HG03469 (cell line): ENCODE results near the gene KIAA0930.
A peak's percentile ranks its signal among the peaks of the same experiment; 100 is the strongest.

Source experiments
- ATAC-seq: cut with Tn5 transposase; IDR thresholded peaks from one replicate; pipeline ENCODE4 v1.9.1; 2021; ENCODE audit warnings: mild to moderate bottlenecking, moderate library complexity, moderate number of reproducible peaks; ENCODE audit not compliant: unreplicated experiment

The KIAA0930 gene

DNA sequence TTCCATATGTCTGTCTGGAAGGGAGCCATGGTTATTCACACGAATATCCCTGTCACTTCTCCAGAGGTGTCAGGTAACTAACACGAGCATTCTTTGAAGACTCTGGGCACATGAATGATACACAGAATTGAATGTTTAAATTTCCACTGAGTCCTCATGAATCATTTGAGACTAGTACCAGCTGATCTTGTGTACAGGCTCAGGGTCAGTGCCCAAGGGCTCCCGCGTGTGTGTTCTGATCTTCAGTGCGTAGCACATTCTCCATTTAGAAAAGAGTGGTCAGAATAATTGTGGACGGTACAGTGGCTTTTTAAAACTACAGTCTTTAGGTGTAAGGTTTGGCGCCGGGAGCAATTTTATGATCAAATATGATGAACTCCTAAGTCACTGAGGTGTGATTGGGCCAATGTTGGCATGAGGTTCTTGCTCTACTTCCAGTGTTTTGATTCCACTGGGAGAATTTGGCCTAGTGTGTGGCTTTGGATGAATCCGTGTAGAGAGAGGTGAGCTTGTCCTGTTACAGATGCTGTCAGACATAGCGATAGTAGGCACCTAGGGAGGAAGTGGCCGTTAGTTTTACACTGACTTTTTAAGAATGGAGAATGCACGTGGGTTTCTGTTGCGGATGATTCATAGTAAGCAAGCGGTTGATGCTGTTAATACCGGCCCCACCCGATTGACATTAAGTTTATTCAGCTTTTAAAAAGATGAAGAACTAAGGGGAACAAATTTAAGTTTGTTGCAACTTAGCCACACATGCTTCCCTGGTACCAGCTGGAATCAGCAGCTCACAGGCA lies 54.8 kb downstream of the KIAA0930 start:
- no peak for ATAC-seq

DNA sequence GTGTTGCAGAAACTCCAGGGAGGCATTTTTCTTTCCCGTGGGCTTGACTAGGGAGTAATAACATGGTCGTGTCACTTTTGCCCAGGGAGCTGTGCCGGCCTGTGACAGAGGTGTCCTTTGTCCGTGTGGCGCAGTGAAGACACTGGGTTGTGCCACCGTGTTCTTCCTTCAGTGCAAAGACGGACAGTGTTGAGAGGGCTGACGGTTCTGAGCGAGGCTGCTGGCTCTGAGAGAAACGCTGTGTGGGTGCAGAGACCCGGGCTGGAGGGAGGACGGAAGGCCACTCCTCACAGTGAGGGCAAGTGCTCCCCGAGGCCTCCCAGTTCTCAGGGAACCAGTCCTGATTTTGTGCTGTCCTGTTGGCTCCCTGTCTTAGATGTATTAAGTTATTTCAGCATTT lies 56.7 kb downstream of the KIAA0930 start:
- ATAC-seq = no peak

DNA sequence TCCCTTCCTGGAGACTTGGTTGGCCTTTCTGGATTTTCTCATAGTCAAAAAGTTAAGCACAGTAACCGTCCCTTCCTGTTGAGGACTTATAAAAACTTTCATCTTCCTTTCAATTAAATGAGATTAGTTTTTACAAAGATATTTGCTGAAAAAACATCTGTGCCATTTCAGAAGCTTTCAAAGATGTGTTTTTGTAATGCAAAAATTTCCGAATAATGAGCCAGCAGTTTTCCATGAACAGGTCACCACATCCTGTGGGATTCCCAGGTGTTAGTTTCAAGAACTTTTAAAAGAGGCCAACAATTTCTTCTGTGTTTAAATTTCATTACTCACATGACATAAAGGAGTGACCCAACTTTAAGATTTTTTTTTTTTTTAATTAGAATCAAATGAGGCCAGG lies 58.9 kb downstream of the KIAA0930 start:
- ATAC-seq = no peak

DNA sequence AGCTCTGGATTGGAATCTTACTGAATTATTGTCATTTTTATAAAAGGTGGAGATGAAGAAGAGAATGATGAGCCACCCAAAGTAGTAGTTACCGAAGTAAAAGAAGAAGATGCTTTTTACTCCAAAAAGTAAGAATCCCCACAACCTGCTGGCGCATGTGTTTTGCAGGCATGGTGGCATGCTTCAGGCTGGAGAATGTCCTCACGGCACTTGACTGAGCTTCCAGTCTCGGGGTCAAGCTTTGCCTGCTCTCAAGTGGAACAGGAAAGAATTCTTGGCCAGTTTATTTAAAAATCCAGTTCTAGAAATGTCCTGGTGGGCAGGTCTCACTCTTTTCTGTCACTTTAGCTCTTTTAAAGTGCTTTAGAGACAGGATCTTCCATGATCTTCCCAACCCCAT lies 59.5 kb downstream of the KIAA0930 start:
- ATAC-seq = no peak

DNA sequence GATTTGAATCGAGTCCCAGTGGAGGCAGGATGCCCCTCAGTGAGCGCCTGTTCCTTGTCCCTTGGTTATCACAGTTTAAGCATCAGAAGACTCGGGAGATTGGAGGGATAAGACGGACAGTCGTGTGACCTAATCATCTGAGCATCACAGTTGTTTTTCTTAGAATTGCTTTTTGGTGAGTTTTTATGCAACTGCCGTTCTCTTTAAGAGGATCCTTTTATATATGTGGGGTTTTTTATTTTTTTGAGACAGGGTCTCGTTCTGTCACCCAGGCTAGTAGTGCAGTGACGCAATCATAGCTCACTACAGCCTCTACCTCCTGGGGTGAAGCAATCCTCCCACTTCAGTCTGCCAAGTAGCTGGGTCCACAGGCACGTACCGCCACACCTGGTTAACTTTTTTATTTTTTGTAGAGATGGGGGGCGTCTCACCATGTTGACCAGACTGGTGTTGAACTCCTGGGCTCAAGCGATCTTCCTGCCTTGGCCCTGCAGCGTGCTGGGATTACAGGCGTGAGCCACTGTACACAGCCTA lies 60.5 kb downstream of the KIAA0930 start:
- no peak for ATAC-seq

DNA sequence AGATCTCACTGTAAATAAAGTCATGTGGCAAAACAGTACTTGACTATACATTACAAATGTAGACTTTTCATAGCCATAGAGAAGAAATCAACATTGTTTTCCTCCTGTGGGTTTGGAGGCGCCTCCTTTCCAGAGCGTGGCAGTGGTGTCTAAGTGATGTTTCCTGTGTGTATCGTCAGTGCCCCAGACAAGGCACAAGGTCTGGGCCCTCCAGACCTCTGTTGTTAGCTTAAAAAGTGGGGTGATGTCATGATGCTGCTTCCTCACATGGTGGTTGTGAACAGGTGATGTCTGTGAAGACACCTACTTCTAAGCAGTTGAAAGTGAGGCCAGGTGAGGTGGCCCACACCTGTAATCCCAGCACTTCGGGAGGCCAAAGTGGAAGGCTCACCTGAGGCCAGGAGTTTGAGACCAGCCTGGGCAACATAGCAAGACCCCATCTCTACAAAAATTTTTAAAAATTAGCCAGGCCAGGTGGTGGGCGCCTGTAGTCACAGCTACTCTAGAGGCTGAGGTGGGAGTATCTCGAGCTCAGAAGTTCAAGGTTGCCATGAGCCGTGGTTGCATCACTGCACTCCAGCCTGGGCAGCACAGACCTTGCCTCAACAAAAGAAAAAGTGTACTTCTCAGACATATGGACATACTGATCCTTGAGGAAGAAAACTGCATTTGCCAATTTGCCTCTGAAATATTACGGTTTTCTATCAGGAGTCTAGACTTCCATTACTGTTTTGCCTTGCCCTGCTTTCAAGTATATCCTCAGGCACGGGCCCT lies 61.2 kb downstream of the KIAA0930 start:
- no peak for ATAC-seq

DNA sequence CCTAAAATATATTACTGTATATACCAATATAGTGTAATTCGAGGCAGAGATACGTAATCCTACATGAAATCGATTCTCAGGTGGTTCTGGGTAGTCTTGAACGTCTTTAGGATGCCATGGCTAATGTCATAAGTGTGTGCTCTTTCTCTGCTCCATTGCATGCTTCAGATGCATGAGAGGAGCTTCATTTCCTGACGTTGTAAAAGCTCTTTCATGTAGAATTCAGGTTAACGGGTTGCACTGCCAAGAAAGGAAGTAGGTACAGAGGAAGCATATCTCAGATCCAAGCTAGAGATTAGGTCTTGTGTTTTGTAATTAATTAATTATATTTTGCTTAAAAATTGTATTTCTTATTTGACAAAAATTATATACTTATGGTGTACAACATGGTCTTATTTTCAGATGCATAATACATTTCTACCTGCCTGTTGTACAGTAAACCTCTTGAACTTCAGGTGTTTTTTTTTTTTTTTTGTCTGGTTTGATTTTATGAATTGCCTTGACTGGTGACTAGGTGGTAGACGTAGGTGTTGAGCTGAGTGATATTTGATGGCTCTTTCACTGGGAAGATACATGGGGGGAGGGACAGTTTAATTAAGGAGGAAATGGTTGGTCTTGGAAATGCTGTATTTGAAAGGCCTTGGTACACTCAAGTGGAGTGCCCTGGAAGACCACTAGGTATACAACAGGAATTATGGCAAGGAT lies 67.7 kb downstream of the KIAA0930 start:
- no peak for ATAC-seq

DNA sequence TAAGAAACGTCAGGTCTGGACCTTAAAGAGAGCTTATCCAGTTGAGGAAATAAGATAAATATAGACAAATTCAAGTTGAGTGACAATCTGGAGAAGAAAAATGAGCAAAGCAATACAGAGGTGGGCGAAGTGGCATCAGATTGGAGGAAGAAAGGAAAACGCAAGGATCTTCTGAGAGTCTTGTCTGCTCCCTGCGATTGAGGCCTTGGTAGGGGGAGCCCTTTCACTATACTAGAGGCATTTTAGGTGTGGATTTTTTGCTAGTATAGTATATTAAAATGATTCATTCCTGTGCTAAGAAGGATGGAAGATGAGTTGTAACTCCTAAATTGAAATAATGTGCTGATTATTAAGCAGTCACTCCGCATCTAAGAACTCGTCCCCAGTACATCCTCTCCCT lies 68.9 kb downstream of the KIAA0930 start:
- ATAC-seq = no peak

DNA sequence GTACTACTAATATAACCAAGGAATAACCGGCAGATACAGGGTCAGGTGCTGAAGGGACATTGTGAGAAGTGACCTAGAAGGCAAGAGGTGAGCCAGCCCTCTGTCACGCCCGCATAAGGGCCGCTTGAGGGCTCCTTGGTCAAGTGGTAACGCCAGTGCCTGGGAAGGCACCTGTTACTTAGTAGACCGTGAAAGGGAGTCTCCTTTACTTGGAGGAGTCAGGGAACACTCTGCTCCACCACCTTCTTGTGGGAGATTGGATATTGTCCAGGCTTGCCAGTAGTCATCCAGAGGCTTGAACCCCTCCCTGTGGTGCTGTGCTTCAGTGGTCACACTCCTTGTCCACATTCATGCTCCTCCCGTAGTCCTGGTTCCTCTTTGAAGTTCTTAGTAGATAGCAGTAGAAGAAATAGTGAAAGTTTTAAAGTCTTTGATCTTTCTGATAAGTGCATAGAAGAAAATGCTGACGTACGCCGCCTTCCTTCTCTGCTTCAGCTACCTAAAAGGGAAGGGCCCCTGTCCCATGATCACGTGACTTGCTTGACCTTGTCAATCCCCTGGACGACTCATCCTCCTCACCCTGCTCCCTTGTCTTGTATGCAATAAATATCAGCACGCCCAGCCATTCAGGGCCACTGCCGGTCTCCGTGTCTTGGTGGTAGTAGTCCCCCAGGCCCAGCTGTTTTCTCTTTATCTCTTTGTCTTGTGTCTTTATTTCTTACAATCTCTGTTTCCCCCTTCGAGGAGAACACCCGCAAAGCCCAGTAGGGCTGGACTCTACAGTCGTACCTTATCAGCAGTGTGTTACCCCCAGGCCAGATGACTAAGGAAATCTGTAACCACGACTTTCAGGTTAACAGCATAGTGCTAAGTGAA lies 70.9 kb downstream of the KIAA0930 start:
- ATAC-seq = no peak

DNA sequence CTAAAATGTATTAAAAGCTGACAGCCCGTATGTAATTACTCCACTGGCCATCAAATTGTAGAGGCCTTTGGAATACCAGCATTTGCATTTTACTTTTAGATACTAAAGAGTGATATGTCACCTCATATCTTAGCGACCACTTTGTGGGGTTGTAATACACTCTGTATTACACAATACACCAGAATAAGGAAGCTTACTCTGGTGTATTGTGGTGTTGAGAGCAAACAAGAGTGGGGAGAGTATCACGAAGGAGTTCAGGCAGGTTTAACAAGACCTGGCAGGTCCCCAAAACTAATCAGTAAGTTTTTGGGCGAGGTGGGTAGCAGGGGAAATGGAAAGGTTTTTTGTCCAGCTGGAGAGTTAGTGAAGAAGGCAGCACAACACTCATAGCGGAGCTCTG lies 73.8 kb downstream of the KIAA0930 start:
- no peak for ATAC-seq

DNA sequence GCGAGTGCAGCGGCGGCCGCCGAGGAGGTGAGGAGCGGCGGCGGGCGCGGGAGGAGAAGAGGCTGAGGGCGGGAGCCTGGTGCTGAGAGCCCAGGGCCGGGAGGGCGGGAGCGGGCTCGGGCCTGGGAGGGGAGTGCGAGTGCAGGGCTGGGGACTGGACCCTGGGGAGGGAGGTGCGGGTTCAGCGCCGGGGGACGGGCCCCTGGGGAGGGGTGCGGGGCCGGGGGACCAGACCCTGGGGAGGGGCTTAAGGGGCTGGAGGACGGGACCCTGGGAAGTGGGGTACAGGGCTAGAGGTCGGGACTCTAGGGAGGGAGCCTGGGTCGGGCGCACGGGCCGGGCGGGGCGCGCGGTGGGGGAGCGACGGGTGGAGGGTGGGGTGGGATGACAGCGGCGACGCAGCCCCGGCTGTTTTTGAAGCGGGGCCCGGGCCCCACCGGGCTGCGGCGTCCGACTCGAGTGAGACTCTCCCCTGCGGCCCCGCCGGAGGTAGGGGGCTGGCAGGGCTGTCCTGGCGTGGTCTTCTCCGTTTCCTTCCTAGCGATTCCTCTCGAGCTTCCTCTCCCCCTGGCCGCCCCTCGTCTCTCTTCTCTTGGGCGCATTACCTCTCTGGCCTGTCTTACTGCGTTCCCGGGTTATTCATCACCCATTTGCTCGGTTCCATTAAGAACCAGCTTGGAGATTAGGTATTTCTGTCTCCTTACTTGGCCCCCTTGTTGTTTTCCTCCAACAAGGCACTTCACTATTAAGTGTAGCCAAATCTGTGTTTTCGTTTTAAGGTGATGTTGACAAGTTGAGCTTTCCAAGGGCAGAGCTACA lies 76.2 kb downstream of the KIAA0930 start:
- no peak for ATAC-seq

DNA sequence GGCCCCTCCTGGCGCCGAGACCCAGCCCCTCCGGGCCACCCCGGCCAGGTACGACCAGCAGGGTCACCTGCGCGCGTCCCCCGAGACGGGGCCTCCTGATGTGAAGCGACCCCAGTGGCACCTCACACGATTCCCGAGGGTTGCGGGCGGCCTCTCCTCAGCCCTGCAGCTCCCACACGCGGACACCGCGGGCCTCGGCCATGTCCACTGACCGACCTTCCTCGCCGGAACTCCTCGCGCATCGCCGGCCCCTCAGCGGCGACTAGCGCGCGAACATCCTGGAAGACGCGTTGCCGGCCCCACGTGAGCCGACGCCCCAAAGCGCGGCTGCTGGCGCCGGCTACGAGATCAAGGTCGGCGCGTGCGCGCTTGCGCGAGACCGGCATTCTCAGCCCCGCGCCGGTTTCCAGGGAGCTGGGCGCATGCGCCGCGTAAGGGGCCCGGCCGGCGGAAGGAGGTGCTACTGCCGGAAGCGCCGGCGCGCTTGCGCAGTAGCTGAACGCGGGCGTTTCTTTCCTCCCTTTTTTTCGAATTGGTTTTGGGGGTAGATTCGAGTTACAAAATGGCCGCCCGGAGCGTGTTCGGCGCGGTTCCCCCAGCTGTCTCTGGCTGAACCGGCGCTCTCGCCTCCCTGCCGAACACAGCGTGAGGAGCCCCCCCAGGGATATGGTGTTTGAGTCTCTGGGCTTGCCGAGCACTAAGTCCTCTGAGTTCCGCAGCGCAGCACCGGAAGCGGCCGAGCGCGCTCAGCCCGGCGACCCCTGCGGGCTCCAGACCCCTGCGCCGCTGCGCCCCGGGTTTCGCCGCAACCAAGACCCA lies 77.0 kb downstream of the KIAA0930 start, which contains the start of gene NUP50:
NUP50 (plus strand) TSS at position 475 of the 819 bp plus-strand sequence. CDS start 4,253 bp downstream, outside the sequence.
- ATAC-seq = peak; percentile 74

DNA sequence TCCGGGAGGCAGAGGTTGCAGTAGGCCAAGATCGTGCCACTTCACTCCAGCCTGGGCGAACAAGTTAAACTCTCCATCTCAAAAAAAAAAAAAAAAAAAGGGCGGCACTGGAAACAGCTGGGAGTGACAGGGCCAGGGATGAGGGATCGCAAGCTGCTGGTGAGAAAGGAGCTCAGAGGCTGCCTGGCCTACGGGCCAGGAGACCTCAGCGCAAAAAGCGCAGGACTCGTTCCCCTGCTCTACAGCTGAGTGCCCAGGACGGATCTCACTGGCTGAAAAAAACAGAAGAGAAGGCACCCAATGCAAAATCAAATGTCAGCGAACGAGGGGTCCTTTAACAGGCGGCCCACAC lies 77.6 kb downstream of the KIAA0930 start:
- no peak for ATAC-seq

DNA sequence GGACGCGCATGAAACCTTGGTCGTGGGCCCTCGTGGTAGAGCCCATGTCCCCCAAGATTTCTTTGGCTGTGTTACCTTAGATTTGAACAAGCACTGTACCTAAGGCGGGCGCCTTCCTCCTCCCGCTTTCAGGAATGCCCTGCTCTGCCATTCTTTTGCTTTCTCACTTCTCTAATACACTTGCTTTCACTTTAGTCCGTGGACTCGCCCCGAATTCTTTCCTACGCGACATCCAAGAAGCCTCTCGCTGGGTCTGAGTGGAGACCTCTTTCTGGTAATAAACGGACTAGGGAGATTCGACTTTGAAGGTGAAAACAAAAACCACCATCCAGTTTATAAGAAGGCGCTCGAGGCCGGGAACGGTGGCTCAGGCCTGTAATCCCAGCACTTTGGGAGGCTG lies 78.2 kb downstream of the KIAA0930 start:
- ATAC-seq = no peak

DNA sequence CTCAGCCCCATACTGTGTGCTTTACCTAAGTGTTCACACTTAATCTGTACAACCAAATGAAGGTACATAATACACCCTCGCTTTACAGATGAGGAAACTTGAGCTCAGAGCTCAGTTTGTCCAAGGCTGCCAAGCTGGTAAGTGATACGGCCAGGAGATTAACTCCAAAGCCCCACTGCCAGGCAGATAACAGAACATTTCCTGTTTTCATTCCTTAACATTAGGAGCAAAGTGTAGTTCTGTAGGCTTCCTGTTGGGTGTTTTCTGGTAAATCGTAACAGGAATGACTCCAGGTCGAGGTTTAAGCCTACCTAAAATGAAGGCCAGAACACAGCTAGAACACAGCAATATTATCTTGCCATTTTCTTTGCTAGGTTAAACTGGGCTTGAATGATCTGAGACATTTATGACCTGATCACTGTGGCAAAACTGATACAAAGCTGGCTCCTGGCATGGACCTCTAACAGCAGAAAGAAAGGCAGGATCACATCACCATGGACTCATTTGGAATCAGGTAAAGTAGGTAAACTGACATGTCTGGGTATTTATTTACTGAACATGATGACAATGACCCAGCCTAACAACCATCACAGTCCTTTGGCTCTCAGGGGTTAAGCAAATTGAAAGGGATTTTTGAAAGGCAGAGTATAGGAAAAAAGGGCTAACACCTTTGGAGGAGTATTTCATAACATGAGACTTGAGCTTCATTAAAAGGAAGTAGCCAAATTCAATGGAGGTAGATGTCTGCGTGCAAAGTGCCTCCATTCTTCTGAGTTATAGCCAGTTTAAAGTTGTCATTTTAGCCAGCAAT lies 80.8 kb downstream of the KIAA0930 start:
- ATAC-seq = no peak

DNA sequence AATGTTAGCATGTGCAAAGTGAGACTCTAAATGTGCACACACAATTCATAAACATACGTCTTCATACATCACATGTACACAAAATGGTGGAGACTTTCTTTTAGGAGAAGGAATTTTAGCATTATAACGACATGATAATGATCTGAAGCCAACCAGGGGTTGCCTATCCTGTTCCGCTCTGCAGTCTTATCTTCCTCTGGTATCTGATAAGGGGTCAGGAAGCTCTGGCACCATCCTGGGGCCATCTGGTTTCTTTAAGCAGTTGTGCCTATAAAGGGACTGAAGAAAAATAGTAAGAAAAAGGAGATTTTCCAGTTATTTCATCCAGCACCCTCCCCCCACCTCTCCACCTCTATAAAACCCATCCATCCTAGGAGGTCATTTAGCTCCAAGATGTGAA lies 82.8 kb downstream of the KIAA0930 start:
- no peak for ATAC-seq

DNA sequence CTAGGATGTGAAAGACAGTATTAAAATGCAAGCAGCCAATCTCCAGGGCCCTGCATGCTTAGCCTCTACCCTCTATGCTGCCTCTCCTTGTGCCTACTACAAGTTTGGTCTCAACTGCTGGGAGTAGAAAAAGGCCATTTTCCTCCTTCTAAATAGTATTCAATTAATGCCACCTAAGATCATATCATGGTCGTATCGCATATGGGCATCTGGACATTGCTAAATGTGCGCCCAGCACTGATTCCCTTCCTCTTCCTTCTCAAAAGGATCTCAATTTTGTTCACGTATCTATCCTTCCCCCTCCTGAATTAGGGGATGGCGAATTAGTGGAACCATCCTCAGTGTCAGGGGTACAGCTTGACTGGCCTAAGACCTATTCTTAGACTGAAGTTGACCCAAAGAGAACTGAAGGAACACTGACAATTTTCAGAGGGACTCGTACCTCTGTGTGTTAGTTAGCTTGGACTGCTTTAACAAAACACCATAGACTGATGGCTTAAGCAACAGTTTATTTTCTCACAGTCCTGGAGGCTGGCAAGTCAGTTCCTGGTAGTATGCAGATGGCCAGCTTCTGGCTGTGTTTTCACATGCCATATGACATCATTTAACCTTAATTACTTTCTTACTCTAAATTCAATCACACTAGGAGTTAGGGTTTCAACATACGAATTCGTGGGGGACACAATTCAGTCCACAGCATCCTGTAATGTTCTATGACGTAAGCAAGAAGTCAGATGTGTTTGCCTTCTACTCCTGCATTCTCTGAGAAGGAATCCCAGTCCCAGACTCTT lies 85.4 kb downstream of the KIAA0930 start:
- no peak for ATAC-seq
